Measurements from ENCODE around the gene TOMT. TPM values are rescaled to one million over a fixed set of nuclear protein-coding genes. Genes with fewer than 3 reads are reported as not detected.
"Not testable (repeated sequence)": the region's sequence is repeated elsewhere in the genome, so short reads cannot be mapped to it uniquely, and the experiment has no call there.

TOMT gene
- polyA plus RNA-seq, 4 donors: not detected

- no peak for DNase-seq (ENCODE audit: low read depth in 4 of 4, low spot score in 3 of 4)
These were observed 17.5 kb downstream of the TOMT start for GRCh38 chr11:72123117-72123653.

DNA sequence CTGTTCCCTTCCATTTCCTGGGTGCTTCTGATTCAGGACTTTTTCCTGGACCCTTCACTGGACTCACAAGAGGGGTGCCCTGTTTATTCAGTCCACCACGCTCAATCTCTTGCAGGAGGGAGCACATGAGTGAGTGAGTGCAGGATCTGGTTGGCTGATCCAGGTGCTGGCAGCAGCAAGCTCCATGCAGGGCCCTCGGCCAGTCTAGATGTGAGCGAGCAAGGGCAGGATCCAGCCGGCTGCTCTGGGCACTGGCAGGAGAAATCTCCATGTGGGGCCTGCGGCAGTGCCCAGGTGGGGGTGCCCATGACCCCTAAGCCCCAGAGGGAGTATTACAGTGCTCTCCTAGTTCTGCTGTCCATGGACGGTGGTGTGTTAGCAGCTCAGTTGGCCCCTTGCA lies 18.3 kb downstream of the TOMT start:
- DNase-seq (ENCODE audit: low read depth in 4 of 4, low spot score in 3 of 4): no peak

GRCh38 chr11:72125956-72126355 lies 20.2 kb downstream of the TOMT start:
- no peak for DNase-seq (ENCODE audit: low read depth in 4 of 4, low spot score in 3 of 4)

DNA sequence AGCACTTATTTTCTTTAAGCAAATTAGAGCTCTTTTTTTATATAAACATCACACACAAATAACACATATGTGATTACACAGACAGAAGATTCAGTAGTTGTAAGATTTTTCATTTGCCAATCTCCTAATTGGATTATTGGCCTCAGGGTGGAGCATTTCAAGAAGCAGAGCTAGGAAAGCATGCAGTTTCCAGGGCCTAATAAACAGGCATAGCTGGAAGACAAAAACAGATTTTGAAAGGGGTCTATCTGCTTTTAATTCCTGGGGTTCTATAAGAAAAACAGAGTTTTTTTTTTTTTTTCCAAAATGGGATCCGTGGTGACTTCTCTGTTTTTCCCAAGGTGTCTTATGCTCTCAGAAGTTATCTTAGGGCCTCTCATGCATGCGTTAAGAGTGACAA lies 22.2 kb downstream of the TOMT start:
- DNase-seq (ENCODE audit: low read depth in 4 of 4, low spot score in 3 of 4): no peak

DNA sequence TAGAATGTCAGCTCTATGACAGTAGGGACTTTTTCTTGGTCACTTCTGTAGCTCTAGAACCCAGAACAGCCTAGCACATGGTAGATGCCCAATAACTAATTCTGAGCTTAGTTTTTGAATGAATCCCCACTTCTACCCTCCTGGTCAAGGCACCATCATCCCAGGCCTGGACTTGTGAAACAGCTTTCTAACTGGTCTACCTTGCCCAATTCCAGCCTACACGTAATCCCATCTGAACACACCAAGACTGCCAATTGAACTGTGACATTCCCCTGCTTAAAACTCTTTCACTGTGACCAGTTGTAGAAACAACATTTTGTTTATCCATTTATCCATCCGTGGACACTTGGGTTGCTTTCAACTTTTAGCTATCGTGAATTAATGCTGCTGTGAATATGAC lies 23.7 kb downstream of the TOMT start:
- DNase-seq (ENCODE audit: low read depth in 4 of 4, low spot score in 3 of 4): no peak

GRCh38 chr11:72132646-72133045 lies 26.9 kb downstream of the TOMT start:
- no peak for DNase-seq (ENCODE audit: low read depth in 4 of 4, low spot score in 3 of 4)

DNA sequence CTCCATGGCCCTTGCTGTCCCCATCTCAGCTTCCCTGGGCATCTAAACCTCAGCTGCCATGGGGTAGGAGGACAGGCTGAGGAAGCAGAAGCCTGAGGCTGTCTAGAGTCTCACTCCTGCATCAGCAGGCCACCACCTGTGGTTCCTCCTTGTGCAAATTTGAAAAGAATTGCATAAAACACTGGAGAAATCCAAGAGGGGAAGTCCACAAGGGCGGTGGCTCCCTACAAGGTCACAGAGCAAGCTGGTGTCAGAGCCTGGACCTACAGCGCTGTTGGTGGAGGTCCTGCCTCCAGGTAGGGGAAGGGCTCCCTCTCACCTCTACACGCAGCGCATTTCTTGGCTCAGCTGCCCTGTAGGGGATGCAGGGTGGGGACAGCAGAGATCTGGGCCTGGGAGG lies 29.7 kb downstream of the TOMT start, which contains the start of gene FOLR3:
TSS of gene FOLR3 (plus strand) at position 253 of the 400 bp plus-strand sequence. CDS start 228 bp downstream, outside the sequence.
- DNase-seq (ENCODE audit: low read depth in 4 of 4, low spot score in 3 of 4): not testable (repeated sequence)

- no peak for DNase-seq (ENCODE audit: low read depth in 4 of 4, low spot score in 3 of 4)
These were observed 30.4 kb downstream of the TOMT start for GRCh38 chr11:72135891-72136683.

DNA sequence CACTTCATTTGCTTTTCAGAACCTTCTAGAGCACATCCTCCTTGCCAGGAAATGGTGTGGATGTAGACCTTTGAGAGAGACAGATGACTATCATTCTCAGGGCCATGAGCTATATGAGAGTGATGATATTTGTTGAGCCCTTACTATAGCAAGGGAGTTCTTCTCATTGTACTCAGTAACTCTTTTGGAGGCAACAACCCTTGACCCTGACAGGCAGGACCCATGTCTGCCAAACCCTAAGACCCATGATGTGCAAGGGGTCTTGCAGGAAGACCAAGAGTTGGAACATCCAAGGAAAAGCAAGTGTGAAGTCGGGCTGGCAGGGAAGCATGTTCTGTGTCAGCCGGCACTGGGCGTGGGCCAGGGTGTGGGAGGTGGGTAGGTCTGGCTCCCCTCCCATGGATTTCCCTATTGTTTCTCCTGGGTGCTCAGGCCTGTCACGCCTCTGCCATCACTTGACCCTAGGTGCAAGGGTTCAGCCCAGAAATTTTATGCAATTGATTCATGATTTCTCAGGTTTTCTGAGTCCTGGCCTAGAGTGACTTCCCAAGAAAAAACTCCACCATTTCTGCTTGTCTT lies 31.0 kb downstream of the TOMT start:
- DNase-seq (ENCODE audit: low read depth in 4 of 4, low spot score in 3 of 4): no peak

DNA sequence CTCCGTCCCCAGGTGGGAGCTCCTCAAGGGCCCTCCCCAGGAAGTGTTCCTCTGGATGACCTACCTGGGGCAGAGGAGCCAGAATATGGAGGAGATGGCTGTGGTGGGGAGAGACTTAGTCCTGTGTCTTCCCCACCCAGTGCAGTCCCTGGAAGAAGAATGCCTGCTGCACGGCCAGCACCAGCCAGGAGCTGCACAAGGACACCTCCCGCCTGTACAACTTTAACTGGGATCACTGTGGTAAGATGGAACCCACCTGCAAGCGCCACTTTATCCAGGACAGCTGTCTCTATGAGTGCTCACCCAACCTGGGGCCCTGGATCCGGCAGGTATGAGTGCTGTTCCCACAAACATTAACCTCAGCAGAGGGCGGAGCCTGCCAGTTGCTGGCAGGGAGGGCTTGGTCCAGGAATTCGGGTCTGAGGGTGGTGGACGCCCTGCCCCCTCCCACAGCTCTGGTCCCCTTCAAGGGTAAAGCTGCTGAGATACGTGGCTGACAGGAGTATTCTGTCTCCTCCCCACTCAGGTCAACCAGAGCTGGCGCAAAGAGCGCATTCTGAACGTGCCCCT lies 33.2 kb downstream of the TOMT start:
- no peak for DNase-seq (ENCODE audit: low read depth in 4 of 4, low spot score in 3 of 4)

DNA sequence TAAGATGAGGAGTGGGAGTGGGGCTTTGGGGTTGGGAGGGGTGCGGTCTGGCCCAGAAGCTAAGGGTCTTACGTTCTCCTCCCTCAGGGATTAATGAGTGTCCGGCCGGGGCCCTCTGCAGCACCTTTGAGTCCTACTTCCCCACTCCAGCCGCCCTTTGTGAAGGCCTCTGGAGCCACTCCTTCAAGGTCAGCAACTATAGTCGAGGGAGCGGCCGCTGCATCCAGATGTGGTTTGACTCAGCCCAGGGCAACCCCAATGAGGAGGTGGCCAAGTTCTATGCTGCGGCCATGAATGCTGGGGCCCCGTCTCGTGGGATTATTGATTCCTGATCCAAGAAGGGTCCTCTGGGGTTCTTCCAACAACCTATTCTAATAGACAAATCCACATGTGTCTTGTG lies 33.8 kb downstream of the TOMT start:
- DNase-seq (ENCODE audit: low read depth in 4 of 4, low spot score in 3 of 4): no peak

DNA sequence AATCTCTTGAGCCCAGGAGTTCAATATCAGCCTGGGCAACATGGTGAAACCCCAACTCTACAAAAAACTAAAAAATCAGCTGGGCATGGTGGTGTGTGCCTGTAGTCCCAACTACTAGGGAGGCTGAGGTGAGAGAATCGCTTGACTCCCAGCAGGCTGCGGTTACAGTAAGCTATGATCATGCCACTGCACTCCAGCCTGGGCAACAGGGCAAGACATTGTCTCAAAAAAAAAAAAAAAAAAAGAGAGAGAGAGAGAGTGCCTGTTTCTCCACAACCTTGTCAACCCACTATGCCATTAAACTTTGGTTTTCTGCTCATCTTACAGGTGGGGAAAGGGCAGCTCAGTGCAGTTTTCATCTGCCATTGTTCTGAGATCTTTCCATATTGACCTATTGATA lies 34.9 kb downstream of the TOMT start:
- no peak for DNase-seq (ENCODE audit: low read depth in 4 of 4, low spot score in 3 of 4)

DNA sequence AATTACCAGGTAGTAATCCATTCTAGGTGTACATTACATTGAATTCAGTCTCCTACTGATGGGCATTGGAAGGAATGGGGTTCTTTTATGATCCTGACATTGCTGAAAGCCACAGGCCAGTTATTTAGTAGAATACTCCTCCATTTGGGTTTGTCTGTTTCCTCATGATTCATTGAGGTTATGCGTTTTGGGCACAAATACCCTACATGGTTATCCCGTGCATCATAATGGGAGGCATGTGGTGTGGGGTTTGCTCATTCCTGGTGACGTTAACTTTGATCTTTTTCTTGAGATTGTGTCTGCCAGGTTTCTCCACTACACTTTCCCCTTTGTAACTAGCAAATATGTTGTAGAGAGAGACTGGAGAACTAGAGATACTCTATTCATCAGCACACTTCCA lies 35.3 kb downstream of the TOMT start:
- no peak for DNase-seq (ENCODE audit: low read depth in 4 of 4, low spot score in 3 of 4)

DNA sequence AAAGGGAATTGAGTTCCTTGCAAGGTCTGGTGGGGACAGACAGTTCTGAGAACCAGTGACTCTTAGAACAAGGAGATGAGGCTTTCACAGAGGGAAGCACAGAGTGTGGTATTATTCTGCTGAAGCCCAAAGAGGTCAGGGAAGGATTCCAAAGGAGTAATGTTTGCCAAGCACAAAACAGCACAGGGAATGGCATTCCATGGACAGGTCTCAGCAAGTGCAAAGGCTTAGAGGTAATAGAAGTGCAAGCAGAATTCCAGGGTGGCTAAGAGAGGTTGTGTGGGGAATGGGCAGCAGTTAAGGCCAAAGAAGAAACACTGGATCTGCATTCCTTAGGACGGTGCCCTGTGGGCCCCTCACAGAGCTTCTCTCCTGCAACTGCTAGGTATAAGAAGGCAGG lies 36.4 kb downstream of the TOMT start:
- DNase-seq (ENCODE audit: low read depth in 4 of 4, low spot score in 3 of 4): not testable (repeated sequence)

GRCh38 chr11:72142543-72142942 lies 36.8 kb downstream of the TOMT start:
- not testable (repeated sequence) for DNase-seq (ENCODE audit: low read depth in 4 of 4, low spot score in 3 of 4)

GRCh38 chr11:72144807-72145565 lies 39.3 kb downstream of the TOMT start:
- no peak for DNase-seq (ENCODE audit: low read depth in 4 of 4, low spot score in 3 of 4)

DNA sequence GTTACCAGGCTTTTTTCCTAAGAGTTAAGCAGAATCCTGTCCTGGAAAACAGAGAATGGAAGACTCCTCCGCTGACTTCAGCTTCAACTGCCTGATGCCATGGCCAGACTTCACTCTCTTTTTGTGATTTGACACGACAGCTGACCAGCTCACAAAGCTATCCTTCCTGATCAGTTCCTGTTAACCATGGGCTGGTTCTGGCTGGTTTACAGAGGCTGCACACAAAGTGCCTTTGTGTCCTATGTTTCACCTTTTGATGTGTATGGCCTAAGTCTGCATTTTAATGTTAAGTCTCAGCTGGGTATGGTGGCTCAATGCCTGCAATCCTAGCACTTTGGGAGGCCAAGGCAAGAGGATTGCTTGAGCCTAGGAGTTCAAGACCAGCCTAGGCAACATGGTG lies 40.9 kb downstream of the TOMT start:
- DNase-seq (ENCODE audit: low read depth in 4 of 4, low spot score in 3 of 4): no peak

- no peak for DNase-seq (ENCODE audit: low read depth in 4 of 4, low spot score in 3 of 4)
These were observed 45.2 kb downstream of the TOMT start for GRCh38 chr11:72150882-72151281.

- DNase-seq (ENCODE audit: low read depth in 4 of 4, low spot score in 3 of 4): not testable (repeated sequence)
These were observed 48.1 kb downstream of the TOMT start for GRCh38 chr11:72153874-72154273.

DNA sequence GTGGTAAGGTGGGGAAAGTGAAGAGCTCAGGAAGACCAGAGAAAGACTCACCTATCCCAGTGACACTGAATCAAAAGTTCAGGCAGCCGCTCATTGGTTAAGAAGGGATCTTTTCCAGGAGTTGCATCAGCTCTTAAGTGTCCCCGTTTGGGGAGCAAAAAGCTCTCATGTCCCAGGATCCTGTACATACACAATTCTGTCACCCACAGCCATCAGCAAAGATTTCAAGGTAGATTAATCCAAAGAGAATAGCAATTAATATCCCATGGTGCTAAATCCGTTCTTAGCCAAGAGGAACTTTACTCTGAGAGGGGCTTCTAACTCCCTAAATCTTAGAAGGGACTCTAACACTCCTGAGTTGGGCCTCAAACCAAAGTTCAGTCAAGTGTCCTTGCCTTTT lies 49.1 kb downstream of the TOMT start:
- no peak for DNase-seq (ENCODE audit: low read depth in 4 of 4, low spot score in 3 of 4)

DNA sequence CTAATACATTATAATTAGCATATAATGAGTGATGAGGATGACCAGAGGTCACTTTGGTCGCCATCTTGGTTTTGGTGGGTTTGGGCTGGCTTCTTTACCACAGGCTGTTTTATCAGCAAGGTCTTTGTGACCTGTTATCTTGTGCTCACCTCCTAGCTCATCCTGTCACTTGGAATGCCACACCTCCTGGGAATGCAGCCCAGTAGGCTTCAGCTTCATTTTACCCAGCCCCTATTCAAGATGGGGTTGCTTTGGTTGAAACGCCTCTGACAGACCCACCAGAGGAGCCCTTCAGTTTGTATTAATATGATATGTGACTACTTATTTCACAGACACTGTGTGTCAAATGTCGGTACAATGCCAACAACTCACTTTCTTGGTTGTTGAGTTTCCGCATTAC lies 50.0 kb downstream of the TOMT start:
- DNase-seq (ENCODE audit: low read depth in 4 of 4, low spot score in 3 of 4): no peak

Data from right renal pelvis (tissue), 4 donors.